ENCODE results near the gene C15orf61. TPM values are rescaled to one million over a fixed set of nuclear protein-coding genes. Genes with fewer than 3 reads are reported as not detected.

C15orf61 gene
- 5.9 and 11.6 TPM in 2 replicates for total RNA-seq (2014; rRNA removed; shearing (Covaris generic); ENCODE audit: low replicate concordance)

DNA sequence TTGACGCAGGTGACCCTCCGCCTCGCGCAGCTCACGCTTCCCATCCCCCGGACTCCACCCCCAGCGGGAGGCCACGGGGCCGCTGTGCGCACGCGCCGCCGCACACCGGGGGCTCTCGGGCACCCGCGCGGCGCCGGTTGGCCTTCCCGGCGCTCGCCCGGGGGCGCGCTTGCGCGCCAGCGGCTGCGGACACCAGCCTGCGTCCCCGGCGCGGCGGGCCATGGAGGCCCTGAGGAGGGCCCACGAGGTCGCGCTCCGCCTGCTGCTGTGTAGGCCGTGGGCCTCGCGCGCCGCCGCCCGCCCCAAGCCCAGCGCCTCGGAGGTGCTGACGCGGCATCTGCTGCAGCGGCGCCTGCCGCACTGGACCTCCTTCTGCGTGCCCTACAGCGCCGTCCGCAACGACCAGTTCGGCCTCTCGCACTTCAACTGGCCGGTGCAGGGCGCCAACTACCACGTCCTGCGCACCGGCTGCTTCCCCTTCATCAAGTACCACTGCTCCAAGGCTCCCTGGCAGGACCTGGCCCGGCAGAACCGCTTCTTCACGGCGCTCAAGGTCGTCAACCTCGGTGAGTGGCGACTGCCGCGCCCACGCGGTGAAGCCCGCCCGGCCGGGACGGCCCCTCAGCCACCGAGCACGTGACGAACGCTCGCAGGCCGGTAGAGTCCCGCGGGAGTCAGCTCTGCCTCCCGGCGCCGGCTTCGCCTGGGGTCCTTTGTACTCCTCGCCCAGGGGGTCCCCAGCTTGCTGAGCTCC is at the start of gene C15orf61:
C15orf61 (plus strand) TSS at position 103 of the 754 bp plus-strand sequence; CDS start at position 221, 118 bp downstream.
- Histone ChIP-seq H3K4me3 (peak within 1 kb of the TSS; percentile 74), H3K9me3 (no peaks in the 10 kb centered on the region), H3K36me3 (peaks cover 7% of the 10 kb centered on the region), H3K27me3 (no peaks in the 10 kb centered on the region)
- peak; percentile 84 for DNase-seq

DNA sequence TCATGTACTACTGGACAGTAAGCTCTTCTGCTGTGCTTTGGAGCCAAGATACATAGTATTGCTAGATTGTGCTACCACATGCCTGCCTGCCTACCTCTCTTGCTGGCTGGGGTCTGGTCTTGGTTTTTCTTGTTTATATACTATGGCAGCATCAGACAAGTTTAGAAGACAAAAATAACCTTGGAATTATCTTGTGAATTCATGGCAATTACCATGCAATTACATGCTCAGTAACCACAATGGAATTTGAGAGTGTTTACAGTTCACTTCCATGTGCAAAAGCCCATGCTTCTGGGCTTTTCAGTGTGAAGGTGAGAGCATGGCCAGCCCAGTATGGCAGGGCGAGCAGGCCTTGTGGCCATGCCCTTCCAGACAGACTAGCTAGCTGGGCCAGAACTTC is 48.0 kb upstream of the C15orf61 start:
- no peaks in the 10 kb centered on the region for H3K36me3 ChIP-seq
- DNase-seq, result peak; percentile 25
- no peaks in the 10 kb centered on the region for H3K27me3 ChIP-seq
- H3K9me3 ChIP-seq, result no peaks in the 10 kb centered on the region
- H3K4me3 ChIP-seq, result no peak overlapping the region

DNA sequence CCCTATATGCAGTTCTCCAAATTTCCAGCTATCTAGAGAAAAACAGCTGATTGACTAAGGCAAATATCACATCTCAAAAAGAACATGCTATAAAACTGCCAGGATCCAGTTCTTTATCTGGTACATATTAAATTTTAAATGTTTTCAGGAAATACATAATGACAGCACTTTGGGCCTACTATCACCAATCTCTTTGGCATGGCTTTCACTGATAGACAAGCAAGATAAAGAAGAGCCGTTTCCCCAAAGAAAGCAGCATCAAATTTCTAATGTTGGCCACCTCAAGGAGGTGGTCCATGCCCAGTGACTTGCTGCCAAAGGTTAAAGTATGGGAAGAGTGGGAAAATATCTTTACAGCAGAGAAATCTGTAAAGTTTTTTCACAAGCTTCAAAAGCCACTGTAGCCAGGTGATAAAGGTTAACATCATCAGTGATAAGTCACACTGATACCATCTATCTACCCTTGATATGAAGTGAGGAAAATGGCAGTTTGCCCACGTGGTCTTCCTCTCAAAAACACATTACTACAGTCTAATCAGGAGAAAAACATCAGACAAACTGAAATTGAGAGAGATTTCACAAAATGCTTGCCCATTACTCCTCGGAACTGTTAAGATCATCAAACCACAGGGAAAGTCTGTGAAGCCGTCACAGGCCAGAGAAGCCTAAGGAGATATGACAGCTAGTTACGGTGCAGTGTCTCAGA is 46.4 kb upstream of the C15orf61 start:
- no peak for DNase-seq
- Histone ChIP-seq H3K27me3 (no peaks in the 10 kb centered on the region), H3K9me3 (no peaks in the 10 kb centered on the region), H3K36me3 (no peaks in the 10 kb centered on the region), H3K4me3 (no peak overlapping the region)

DNA sequence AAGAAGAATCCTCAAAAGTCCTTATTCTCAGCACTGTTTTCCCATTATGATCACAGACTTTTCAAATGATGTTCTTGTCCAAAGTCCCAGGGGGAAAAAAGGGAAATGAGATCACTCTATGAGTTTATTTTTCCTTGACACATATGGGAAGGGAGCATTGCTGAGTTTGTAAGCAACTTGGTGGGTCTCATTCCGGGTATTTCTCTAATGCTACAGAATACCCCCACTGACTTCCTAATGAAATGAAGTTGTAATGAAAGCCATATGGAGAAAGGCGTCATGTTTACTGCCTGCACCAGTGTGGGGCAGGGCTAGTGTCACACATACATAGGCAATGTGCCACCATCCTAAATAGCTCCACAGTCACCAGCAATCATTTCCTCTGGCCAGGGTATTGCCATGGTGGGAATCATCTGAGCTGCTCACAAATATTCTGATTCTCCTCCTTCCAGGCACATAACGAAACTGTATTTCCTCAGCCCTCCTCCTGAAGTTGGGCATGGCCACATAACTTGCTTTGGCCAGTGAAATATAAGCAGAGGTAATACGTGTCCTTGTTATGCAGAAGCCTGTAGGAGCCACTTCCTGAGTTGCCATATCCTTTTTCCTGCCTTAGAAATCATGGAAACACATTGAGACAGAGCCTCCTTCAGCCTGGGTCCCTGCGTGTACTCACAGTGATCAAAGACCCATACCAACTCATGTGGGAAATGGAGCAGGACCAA is 41.0 kb upstream of the C15orf61 start:
- Histone ChIP-seq H3K9me3 (peaks cover 7% of the 10 kb centered on the region; the same call in 1 of the 2 replicates), H3K4me3 (no peak overlapping the region), H3K36me3 (no peaks in the 10 kb centered on the region), H3K27me3 (no peaks in the 10 kb centered on the region)
- peak; percentile 8 for DNase-seq

DNA sequence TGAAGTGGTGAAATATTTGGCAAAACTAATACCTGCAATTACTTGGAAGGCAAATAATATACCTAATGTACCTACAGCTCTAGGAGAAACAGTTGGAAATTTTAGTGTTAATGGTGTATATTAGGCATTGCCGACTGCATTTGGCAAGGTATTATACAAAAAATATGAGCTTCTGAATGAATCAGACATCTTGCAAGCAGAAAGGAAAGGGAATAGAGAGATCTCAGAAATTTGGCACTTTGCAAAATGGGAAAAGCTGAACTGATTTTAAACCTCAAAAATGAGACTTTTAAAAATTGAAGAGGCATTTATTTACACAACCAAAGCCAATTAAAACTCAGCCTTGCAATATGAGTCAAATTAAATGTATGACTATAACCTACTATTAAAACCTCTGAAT is 40.2 kb upstream of the C15orf61 start:
- Histone ChIP-seq H3K27me3 (no peaks in the 10 kb centered on the region), H3K36me3 (no peaks in the 10 kb centered on the region), H3K4me3 (no peak overlapping the region), H3K9me3 (peaks cover 7% of the 10 kb centered on the region; the same call in 1 of the 2 replicates)
- DNase-seq, result no peak

DNA sequence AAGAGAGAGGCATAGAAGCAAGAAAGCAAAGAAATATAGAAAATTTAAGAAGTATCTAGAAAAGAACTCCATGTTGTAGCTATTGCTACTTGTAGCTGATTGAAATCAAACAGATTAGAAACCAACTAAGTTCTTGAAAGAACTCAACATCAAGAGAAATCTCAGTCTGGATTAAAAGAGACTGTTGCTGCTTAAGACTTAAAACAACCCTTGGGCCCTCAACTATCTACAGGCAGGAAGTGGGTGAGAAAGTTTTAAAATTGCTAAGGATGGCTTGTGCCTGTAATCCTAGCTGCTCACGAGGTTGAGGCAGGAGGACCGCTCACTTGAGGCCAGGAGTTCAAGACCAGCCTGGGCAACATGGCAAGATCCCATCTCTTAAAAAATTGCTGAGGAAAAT is 39.3 kb upstream of the C15orf61 start:
- Histone ChIP-seq H3K4me3 (no peak overlapping the region), H3K27me3 (no peaks in the 10 kb centered on the region), H3K36me3 (no peaks in the 10 kb centered on the region), H3K9me3 (peaks cover 7% of the 10 kb centered on the region; the same call in 1 of the 2 replicates)
- no peak for DNase-seq

DNA sequence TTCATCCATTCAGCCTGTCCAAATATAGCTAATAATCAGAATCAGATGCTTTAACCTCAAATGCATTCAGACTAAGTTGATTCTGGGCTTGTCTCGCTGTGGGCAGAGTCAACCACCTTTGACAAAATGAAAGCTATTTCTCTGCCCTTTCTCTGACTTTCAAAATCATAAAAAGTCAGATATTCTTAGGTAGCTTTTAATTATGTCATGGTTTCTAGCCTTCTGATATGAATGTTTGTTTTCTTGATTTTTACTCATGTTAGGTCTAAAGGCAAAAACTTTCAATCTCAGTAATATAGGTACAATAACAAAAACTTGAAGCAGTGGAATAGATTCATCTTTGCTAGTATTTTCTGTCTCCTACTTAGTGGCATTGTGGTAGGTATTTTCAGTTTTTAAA is 25.3 kb upstream of the C15orf61 start:
- Histone ChIP-seq H3K36me3 (no peaks in the 10 kb centered on the region), H3K4me3 (no peak overlapping the region), H3K9me3 (no peaks in the 10 kb centered on the region), H3K27me3 (no peaks in the 10 kb centered on the region)
- DNase-seq, result no peak

DNA sequence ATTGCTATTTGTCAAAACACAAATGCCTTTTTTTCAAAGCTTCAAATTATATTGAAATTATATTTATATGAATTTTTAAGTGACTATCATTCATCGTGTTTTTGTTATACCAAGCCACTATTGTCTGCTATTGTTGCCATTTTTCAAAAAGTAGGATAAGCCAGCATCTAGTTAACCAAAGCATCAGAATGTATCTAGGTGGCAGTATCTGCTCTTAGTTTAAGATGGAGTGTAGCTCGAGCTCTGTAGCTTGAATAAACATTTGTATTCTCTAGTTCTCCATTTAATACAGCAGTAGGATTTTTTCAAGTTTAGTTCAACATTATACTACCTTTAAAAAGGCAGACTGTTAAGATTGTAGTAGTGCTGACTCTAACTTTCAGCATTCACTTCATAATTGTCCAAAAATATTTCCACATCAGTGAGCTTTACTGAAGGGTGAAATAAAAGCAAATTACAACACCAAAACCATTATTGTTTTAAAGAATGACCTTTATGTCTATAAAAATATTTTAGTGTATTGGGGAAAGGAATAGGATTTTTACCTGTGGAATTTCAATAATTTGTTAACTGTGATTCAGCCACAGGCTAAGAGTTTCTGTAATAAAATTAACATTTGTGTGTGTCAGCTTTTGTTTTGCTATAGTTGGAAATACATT is 19.6 kb upstream of the C15orf61 start:
- no peak for DNase-seq
- Histone ChIP-seq H3K27me3 (no peaks in the 10 kb centered on the region), H3K36me3 (no peaks in the 10 kb centered on the region), H3K4me3 (no peak overlapping the region), H3K9me3 (no peaks in the 10 kb centered on the region)

DNA sequence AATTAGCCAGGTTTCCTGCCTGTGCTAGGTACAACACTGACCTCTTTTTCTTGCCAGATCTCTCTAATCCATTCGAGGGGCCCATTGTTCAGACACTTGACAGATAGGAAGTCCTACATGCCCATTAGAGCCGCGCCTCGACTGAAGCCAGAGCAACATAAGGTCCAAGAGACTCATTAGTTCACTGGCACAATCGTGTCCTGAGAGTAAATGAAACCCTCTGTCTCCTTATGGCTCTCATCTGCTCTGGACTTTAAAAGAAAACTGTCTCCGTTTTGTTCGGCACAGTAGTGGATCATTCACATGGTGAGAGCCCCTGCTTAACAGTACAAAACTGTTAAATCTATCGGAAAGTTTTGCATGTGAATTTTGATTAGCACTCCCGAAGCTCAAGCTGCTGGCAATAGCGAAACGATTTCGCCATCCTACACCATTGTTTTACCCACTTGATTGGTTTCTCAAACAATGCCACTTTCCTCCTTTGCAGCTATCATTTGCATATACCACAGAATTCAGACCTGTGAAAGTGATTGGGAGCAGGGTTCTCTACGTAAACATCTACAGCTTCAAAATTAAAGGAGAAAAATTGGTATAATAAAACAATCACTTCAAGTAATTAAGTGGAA is 19.0 kb upstream of the C15orf61 start:
- DNase-seq, result no peak
- Histone ChIP-seq H3K36me3 (no peaks in the 10 kb centered on the region), H3K9me3 (no peaks in the 10 kb centered on the region), H3K27me3 (no peaks in the 10 kb centered on the region), H3K4me3 (no peak overlapping the region)

DNA sequence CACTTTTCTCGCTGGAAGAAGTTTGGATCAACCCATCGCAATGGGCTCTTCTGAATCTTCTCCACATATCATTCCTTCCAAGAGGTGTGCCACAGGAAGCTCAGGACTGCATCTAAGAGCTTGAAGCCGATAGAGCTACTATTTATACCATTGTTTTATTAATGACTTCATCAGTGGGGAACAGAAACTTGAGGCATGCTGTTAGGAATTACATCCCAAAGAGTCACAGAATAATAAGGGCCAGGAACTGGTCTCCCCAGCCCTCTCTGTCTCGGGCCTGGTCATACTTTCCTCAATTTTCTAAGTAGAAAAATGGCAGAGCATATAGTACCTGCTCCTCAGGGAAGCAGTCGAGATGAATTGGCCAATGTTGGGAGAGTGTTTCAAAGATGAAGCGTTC is 16.9 kb upstream of the C15orf61 start:
- no peak for DNase-seq
- Histone ChIP-seq H3K4me3 (no peak overlapping the region), H3K9me3 (no peaks in the 10 kb centered on the region), H3K27me3 (no peaks in the 10 kb centered on the region), H3K36me3 (no peaks in the 10 kb centered on the region)

DNA sequence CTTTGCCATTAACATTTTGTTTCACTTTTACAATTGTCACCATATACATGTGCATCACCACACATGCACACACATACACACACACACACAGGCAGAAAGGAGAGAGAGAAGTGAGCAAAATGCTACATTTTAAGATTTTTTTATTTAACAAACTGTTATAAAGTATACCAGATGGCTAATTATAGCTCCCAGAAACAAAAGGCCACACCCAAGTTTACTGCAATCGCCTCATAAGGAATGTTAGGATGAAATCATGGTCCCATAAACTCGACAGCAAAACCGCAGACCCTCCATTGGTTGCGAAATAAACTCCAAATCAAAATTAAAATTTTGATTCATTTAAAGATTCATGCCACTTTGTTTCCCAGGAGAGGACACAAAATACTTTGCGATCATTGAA is 16.1 kb upstream of the C15orf61 start:
- no peak for DNase-seq
- Histone ChIP-seq H3K4me3 (no peak overlapping the region), H3K27me3 (no peaks in the 10 kb centered on the region), H3K9me3 (no peaks in the 10 kb centered on the region), H3K36me3 (no peaks in the 10 kb centered on the region)

DNA sequence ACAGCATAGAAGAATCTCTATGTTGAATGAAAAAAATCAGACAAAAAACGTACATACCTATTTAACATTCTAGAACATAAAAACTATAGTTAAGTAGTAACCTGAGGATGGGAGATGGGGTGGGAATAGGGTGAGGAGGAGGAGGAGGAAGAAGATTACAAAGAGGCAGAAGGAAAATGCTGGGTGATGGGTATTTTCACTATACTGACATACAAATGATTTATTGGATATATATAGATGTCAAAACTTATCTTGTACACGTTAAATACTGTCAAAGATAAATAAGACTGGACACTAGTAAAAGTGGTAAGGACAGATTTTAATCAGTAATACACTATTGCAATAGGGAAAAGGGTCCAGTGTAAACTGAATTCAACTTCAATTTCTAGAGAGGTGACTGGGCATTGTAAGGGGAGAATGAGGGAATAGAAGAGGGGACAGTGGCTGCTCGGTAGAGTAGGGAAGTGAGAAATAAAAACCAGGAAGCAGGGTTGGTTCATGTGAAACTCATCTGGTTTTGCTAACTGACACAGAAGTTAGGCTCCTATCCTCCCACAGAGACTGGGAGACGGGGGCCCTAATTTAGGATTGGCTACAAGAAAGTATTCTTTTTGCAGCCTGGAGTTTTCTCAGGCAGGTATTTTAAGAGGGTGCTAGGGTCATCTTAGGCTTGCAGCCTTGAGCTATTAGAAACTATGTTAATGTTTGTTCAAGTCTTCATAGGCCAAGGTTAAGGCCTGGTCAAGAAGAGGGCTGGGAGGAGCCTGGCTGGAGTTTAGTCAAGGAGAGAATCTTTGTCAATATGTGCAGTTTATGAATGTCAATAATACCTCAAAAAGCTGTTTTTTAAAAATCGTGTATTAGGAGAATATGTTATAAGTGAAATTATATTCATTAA is 15.0 kb upstream of the C15orf61 start:
- Histone ChIP-seq H3K9me3 (no peaks in the 10 kb centered on the region), H3K27me3 (no peaks in the 10 kb centered on the region), H3K4me3 (no peak overlapping the region), H3K36me3 (no peaks in the 10 kb centered on the region)
- no peak for DNase-seq

DNA sequence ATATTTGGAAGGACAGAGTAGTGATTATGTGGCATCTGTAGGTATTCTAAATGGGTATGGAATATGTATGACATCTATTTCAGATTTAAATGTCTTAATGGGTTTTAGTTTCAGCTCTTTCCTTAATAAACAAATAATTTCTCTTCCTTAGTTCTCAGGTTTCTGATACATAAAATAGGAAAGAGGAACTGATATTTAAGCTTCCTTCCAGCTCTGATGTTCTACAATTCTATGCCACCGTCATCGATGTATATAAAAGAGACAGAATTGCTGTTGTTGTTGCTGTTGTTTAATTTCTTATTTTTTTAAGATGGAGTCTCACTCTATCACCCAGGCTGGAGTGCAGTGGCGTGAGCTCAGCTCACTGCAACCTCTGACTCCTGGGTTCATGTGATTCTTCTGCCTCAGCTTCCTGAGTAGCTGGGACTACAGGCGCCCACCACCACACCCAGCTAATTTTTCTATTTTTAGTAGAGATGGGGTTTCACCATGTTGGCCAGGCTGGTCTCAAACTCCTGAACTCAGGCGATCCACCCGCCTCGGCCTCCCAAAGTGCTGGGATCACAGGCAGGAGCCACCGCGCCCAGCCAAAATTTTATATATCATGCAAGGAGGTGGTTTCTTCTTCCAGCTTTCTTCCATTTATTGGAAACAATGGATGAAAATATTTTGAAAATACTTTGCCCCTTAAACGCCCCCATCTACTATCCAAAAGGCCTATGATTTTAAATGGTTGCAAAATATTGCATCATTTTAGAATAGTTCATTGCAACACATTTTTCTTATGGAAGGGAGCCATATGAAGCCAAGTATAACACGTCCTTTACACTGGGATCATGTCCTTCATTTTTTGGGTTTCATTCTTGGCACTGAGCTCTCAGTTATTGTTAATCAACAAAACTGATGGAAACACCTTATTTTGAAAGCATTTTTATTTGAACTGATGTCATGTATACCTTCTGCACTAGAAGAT is 13.9 kb upstream of the C15orf61 start:
- Histone ChIP-seq H3K36me3 (peaks cover 4% of the 10 kb centered on the region), H3K4me3 (no peak overlapping the region), H3K27me3 (no peaks in the 10 kb centered on the region), H3K9me3 (no peaks in the 10 kb centered on the region)
- no peak for DNase-seq

DNA sequence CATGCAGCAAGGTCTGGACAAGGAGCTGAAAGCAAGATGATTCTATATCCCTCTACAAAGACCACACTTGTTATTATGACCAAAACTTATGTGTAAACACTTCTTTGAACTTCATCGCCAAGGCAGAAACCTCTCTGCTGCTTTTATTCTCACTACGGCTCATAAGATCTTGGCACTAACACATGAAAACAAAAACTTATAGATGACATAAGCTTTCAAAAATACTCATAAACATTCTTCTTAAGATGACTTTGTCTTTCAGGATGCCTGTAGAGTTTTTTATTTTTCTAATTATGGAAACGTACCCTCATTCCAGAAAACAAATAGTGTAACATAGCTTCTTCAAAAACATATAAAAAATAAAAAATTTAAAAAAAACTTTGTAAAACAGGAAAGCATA is 12.5 kb upstream of the C15orf61 start:
- peak; percentile 30 for DNase-seq

DNA sequence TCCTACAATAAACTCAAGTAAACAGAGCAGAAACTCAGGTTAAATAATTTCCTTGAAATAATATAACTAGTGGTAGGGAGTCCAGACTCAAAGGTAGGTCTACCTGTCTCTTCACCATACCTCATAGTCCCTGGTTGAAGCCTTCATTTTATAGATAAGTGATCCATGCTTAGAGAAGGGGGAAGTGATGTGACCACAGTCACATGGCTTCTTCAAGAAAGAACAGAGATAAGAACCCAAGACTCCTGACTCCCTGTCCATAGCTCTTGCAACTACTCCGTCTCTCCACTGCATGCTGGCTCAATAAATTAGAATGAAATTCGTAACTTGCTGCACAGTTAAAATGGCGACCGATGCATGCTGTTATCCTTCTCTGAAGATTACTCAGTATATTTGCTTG is 11.0 kb upstream of the C15orf61 start:
- peaks cover 10% of the 10 kb centered on the region for H3K36me3 ChIP-seq
- no peak for DNase-seq
- no peak overlapping the region for H3K4me3 ChIP-seq
- H3K27me3 ChIP-seq, result no peaks in the 10 kb centered on the region
- H3K9me3 ChIP-seq, result no peaks in the 10 kb centered on the region

More for the DNA sequence above, 12.5 kb upstream of the C15orf61 start:
- Histone ChIP-seq H3K36me3 (peaks cover 10% of the 10 kb centered on the region), H3K27me3 (no peaks in the 10 kb centered on the region), H3K9me3 (no peaks in the 10 kb centered on the region), H3K4me3 (no peak overlapping the region)
